ENCODE measurements around the gene REV3L.
A peak's percentile ranks its signal among the peaks of the same experiment; 100 is the strongest.
"Not testable (repeated sequence)": the region's sequence is repeated elsewhere in the genome, so short reads cannot be mapped to it uniquely, and the experiment has no call there.

The REV3L gene

DNA sequence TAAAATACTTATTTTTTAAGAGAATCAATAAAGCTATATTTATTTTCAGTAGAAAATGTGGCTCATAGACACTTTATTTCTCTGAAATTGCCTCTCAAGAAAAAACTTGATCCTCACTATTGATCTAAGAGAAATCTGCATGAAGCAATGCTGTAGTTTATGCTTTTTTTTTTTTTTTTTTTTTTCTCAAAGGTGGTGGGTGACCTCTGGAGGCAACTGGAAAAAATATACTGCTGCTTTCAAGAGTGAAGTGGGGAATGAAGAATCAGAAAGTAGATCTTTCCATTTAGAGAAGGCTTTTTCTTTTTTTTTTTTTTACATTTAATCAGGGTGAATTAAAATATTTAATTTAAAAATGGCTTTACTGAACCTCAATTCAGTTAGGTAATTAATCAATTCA is 226.4 kb downstream of the REV3L start:
- peak in 1 of 2 experiments; percentile 33 for DNase-seq

DNA sequence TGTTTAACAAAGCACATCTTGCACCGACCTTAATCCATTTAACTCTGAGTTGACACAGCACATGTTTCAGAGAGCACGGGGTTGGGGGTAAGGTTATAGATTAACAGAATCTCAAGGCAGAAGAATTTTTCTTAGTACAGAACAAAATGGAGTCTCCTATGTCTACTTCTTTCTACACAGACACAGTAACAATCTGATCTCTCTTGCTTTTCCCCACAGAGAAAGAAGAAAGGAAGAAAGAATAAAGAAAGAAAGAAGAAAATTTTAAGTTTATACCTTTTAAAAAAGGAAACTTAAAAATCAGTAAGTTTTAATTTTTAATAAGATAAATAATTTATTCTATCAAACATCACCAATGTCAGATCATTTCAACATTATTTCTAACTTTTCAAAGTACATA is 227.2 kb downstream of the REV3L start:
- DNase-seq = not testable (repeated sequence)

DNA sequence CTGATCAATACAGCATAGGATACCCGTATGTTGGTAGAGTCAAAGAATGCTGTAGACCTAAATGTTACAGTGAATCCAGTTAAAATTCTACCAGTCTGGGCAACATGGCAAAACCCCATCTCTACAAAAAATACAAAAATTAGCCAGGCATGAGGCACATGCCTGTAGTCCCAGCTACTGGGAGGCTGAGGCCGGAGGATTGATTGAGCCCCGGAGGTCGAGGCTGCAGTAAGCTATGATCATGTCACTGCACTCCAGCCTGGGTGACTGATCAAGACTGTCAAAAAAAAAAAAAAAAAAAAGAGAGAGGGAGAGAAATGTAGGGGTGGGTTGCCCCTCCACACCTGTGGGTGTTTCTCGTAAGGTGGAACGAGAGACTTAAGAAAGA is 228.2 kb downstream of the REV3L start:
- no peak for DNase-seq

- no peak for DNase-seq
These were observed 228.8 kb downstream of the REV3L start for GRCh38 chr6:111254004-111254778.

DNA sequence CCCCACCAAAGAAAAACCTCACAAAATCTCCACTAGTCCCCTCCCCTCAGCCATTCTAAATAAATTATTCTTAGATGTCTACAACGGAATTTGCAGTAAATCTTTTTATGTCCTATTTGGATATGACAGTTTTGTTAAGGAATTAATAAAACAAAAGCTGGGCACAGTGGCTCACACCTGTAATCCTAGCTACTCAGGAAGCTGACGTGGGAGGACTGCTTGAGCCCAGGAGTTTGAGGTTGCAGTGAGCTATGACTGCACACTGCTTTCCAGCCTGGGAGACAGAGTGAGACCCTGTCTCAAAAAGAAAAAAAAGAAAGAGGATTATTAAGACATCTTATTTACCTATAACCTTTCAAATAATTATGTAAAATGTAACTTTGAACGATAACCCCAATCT is 230.3 kb downstream of the REV3L start:
- no peak for DNase-seq

- DNase-seq = no peak
These were observed 232.1 kb downstream of the REV3L start for GRCh38 chr6:111250791-111251354.

Data from NCI-H526 (cell line).